HG03439 (cell line): Measurements from ENCODE around the gene SERPING1.

ENCODE experiments used
- ATAC-seq: cut with Tn5 transposase; IDR thresholded peaks from one replicate; pipeline ENCODE4 v1.9.1; 2021; ENCODE audit warnings: mild to moderate bottlenecking, moderate library complexity; ENCODE audit not compliant: unreplicated experiment

SERPING1 gene

DNA sequence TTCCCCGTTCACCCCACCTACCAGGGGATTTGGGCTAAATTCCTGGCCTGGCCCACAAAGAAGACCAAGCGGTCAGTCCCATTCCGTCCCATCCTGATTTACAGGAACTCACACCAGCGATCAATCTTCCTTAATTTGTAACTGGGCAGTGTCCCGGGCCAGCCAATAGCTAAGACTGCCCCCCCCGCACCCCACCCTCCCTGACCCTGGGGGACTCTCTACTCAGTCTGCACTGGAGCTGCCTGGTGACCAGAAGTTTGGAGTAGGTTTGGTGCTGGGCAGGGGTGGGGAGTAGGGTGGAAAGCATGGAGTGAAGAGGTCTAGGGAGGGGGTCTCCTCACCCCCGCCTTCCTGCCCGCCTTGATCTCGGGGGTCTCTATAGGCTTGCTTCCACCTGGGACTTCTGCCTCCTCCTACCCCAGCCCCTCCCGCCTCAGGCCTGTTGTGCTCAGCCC lies at the start of gene SERPING1:
TSS of gene SERPING1 (plus strand) at position 225 of the 455 bp plus-strand sequence. CDS start 586 bp downstream, outside the sequence.
- no peak for ATAC-seq

- ATAC-seq, result peak; percentile 78
Measured at GRCh38 chr11:57547854-57548377, 49.6 kb upstream of the SERPING1 start.

- no peak for ATAC-seq
Measured at GRCh38 chr11:57549983-57550382, 47.5 kb upstream of the SERPING1 start.

DNA sequence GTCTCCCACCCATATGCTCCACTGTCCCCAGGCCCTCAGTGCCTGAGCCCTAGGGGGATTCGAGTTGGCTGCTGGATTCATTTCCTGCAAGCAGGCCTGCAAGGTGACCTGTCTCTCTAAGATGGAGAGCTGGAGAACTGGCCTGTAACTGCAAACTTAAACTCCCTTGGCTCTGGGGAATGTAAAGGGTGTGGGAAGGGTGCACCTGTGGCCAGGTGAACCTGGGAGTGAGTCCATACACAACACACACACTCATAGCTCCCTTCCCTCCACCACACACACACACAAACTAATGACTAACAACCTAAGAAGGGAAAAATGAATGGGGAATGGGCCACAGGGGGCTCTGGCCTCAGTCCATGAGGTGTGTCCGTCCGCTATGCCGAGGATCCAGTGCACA lies 45.5 kb upstream of the SERPING1 start:
- no peak for ATAC-seq

DNA sequence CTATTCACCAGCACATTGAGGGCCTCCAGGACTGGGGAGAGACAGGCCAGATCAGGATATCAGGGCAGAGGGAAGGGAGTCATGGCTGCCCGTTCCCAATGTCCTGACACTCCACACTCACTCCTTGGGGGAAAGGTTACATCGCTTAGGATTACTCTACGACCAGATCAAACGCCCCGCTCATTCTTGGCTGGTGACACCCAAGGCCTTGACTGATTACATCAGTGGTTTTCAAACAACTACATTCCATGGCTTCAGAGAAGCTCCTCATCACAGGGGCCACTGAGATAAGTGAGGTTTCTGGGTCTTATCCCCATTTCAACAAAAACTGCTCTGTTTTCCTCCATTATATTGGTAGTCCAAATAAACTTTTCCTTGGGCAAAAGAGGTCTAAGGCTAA lies 45.0 kb upstream of the SERPING1 start:
- ATAC-seq, result no peak

DNA sequence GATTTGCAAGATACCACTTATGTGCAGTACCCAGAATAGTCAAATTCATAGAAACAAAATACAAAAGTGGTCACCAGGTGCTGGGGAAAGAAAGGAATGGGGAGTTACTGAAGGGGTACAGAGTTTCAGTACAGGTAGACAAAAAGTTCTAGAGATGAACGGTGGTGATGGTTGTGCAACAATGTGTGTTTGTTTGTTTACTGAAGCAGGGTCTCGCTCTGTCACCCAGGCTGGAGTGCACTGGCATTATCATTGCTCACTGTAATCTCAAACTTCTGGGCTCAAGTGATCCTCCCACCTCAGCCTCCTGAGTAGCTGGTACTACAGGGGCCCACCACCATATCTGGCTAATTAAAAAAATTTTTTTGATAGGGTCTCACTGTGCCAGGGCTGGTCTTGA lies 42.1 kb upstream of the SERPING1 start:
- ATAC-seq, result no peak

DNA sequence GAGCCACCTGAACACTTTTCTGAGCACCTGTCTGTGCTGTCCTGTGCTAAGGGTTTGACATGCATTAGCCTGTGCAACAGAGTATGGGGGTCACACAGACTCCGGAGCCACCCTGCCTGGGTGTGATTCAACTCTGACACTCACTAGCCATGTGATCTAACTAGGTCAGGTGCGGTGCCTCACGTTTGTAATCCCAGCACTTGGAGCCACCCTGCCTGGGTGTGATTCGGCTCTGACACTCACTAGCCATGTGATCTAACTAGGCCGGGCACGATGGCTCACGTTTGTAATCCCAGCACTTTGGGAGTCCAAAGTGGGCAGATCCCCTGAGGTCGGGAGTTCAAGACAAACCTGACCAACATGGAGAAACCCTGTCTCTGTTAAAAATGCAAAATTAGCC lies 41.4 kb upstream of the SERPING1 start:
- no peak for ATAC-seq

DNA sequence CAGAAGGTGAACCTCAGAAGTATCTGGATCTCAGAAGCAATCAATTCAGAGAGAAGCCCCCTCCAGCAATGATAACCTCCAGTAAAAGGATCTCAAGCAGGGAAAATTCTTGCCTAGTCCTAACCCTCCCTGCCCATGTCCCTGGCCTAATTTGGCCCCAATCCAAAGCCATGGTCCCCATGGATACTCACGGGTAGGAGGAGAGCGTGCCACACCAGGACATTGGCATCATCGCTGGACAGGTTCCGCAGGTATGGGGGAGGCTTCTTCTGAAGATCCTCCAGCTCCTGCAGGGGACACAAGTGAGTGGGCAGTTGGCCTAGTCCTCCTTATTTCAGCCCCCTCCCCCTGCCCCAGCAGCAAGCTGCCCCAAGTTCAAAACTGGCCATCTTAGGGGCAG lies 37.3 kb upstream of the SERPING1 start:
- ATAC-seq, result no peak

GRCh38 chr11:57562596-57562995 lies 34.9 kb upstream of the SERPING1 start:
- no peak for ATAC-seq

DNA sequence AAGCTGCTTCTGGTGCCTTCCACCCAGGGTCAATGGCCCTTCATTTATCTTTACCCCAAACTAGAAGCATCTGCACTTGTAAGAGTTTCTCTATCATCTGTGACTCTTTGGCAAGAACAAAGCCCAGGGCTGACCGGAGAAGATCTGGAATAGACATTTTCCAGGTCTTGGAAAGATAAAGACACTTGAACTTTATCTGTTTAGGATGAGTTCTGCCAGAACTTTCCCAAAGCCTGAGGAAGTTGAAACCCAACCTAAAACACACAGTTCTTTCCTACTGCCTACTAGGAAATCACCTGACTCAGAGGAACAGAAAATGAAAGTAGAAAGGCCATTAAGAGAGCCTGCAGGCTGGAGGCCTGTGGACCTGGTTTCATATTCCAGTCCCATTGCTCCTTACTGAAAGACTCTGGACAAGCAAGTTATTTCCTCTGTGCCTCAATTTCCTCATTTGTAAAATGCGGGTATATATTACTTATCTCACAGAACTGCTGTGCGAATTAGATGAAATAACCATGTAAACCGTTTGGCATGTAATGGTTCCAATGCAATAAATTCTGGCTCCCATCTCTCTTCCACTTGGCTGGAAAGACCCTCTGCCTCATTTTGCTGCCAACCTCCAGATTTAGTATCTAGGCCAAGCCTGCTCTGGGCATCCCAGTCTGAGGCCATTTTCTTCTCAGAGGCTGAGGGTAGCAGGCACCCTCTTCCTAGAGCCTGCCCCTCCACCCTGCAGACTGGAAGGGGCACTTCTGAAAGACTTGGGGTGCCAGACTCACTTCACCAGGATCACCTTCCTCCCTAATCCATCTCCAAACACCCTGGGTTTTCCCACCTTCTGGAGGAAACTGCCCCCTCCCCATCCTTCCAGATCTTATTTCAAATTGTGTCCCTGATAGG lies 31.2 kb upstream of the SERPING1 start:
- peak; percentile 55 for ATAC-seq

GRCh38 chr11:57566905-57567514 lies 30.5 kb upstream of the SERPING1 start:
- peak; percentile 5 for ATAC-seq

DNA sequence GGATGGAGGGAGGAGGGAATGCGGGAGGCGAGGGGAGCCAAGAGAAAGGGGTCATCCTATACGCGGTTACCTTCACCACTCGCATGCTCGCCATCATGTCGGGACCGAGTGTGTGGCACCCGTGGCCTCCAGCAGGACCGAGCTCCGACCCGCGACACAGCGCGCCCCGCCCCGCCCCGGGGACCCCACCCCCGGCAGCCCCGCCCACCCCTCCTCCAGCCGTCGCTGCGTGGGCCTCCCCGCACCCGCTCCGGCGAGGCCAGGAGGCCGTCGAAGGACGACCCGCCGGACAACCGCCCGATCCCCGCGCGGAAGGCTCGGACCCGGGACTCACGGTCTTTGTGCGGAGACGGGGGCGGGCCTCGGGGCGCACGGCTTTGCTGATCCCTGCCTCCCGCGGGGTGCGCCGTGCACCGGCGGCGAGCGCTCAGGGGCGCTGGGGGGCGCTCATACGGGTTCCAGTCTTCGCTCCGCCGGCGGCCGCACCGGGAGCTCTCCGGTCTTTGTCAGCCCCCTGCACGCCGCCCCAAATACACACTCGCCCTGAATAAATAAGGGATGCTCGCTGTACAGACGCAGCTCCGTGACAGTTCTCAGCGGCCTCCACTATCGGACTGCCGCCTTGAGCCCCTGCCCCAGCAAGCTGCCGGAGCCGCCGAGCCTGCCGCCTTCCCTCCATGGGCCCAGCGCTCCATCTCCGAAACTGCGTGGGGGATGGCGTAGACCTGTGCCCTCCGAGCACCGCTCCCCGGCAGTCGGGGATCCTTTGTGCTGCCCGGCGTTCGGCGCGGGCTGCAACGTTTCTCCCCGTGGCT lies 29.8 kb upstream of the SERPING1 start, which contains the start of gene UBE2L6:
TSS of gene UBE2L6 (minus strand) at position 158 of the 815 bp plus-strand sequence. CDS start at position 97, 61 bp downstream.
- peak; percentile 68 for ATAC-seq

GRCh38 chr11:57568330-57568766 lies 29.1 kb upstream of the SERPING1 start:
- peak; percentile 12 for ATAC-seq

- no peak for ATAC-seq
Measured at GRCh38 chr11:57571606-57572005, 25.9 kb upstream of the SERPING1 start.

DNA sequence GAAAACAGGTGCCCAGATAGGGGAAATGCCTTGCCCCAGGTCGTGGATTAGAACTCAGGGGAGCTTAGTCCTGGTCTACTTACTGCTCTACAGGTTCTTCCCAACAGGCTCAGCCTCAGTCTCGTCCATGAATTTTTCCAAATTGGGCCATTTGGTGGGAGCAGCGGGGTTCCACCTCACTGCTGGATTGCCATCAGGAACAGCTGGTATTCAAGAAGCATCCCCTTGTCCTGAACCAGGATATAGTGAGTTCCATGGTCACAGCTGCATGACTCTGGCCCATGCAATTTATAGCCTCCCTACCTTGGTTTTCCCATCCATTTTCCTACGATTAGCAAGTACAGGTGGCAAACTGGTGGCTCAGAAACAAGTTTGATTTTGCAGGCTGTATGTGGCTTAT lies 23.4 kb upstream of the SERPING1 start:
- no peak for ATAC-seq

DNA sequence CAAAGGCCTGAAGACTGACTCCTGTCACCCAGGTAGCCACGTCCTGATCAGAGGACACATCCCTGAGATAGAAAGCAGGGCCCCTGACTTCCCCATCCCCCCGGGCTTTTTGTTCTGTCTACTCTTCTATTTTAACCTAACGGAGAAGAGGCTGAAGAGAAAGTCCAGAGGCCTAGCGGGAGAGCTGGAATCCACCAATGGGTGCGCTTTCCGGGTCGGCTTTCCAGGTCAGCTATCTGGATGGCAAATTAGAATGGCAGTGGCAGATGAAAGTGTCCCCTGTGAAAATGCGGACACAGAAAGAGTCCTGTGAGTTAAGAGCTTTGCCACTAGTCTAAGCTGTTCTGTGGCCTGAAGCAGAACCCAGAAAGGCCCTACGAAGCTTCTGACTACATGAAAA lies 13.1 kb upstream of the SERPING1 start:
- no peak for ATAC-seq

DNA sequence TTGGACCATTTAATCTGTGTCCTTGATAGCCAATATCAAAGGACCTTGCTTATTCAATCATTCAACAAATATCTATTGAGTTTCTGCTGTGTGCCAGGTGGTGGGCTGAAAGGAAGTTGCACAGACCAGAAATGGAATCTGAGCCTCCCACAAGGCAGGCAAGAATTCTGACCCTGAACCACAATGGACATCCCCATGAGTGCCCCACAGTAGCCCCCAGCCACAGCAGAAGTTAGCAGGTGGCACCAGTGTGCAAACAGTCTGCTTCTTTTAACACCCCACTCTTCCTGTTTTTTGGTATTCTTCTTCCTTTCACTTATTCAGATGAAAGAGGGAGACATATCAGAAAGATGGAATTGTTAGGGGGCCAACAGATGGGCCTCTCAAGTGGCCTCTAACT lies 12.2 kb upstream of the SERPING1 start:
- ATAC-seq, result no peak

- ATAC-seq, result no peak
Measured at GRCh38 chr11:57586711-57587245, 10.7 kb upstream of the SERPING1 start.

DNA sequence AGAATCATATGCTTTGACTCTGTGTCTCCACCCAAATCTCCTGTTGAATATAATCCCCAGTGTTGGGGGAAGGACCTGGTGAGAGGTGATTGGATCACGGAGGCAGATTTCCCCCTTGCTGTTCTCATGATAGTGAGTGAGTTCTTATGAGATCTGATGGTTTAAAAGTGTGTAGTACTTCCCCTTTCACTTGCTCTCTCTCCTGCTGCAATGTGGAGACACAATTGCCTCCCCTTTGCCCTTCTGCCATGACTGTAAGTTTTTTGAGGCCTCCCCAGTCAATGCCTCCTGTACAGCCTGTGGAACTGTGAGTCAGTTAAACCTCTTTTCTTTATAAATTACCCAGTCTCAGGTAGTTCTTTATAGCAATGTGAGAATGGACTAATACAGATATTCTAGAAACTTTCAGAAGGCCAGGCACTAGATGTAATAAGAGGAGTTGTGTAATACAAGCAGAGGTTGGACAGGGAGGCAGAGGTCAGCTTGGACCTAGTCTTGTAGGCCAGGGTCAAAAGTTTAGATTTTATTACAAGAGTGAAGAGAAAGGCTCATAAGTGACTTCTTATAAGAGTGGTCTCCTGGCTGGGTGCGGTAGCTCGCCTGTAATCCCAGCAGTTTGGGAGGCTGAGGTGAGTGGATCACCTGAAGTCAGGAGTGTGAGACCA lies 9.3 kb upstream of the SERPING1 start:
- ATAC-seq, result no peak

DNA sequence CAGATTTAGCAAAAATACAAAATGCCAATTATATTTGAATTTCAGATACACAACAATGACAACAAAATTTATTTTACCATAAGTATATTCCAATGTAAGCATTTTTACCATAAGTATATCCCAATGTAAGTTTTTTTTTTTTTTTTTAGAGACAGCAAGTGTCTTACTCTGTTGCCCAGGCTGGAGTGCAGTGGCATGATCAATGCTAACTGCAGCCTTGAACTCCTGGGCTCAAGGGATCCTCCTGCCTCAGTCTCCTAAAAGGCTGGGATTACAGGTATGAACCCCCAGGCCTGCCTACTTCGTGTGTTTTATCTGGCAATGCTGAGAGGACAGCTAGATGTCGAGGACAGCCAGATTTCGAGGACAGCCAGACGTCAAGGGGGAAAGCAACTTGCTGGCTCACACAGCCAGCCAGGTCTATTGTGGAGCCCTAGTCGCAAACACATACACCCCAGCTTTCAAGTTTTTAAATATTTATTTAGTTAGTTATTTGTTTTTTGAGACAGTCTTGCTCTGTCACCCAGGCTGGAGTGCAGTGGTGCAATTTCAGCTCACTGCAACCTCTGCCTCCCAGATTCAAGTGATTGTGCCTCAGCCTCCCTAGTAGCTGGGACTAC lies 1.1 kb upstream of the SERPING1 start:
- ATAC-seq, result no peak
